DOHH2 (cell line): Measurements from ENCODE around the gene SUPT4H1.

Experiments
- H3F3A ChIP-seq: fragments of 200-600 bp; sonication (generic), shearing (Covaris generic); 2 replicates; pipeline ENCODE4 v1.6.0; 2016; ENCODE audit warnings: antibody characterized with exemption, mild to moderate bottlenecking; ENCODE audit not compliant: control insufficient read depth, insufficient read depth
- H3K27ac ChIP-seq: fragments of 200-600 bp; sonication (generic); 2 replicates; pipeline ENCODE4 v1.5.1; 2014; ENCODE audit warnings: low read depth, mild to moderate bottlenecking, low read length, moderate library complexity
- H3K27me3 ChIP-seq: fragments of 200-600 bp; sonication (generic); 2 replicates; pipeline ENCODE4 v1.6.1; 2014; ENCODE audit warnings: mild to moderate bottlenecking, low read length, mixed read lengths; ENCODE audit not compliant: control insufficient read depth
- H3K36me3 ChIP-seq: fragments of 200-600 bp; sonication (generic); 2 replicates; pipeline ENCODE4 v1.6.1; 2014; ENCODE audit warnings: mild to moderate bottlenecking, low read length, moderate library complexity, mixed read lengths; ENCODE audit not compliant: control insufficient read depth
- H3K4me1 ChIP-seq: fragments of 200-600 bp; sonication (generic); 2 replicates; pipeline ENCODE4 v1.6.1; 2014; ENCODE audit warnings: mild to moderate bottlenecking, low read length, mixed read lengths; ENCODE audit not compliant: control insufficient read depth
- H3K4me2 ChIP-seq: fragments of 200-600 bp; sonication (generic); 2 replicates; pipeline ENCODE4 v1.6.0; 2014; ENCODE audit warnings: mild to moderate bottlenecking, low read length, moderate library complexity
- H3K4me3 ChIP-seq: fragments of 200-600 bp; sonication (generic); 2 replicates; pipeline ENCODE4 v1.5.1; 2014; ENCODE audit warnings: mild to moderate bottlenecking, low read length, mixed read lengths
- H3K79me2 ChIP-seq: fragments of 200-600 bp; sonication (generic); 2 replicates; pipeline ENCODE4 v1.6.1; 2014; ENCODE audit warnings: mild to moderate bottlenecking, low read length, mixed read lengths; ENCODE audit not compliant: control insufficient read depth
- H3K9me2 ChIP-seq: fragments of 200-600 bp; sonication (generic); replicated peaks from 2 replicates; pipeline ENCODE4 v1.6.1; 2014; ENCODE audit warnings: mild to moderate bottlenecking, low read length, mixed read lengths; ENCODE audit not compliant: control insufficient read depth
- H3K9me3 ChIP-seq: fragments of 200-600 bp; sonication (generic); 2 replicates; pipeline ENCODE4 v1.6.1; 2014; ENCODE audit warnings: antibody characterized with exemption, low read length, mixed read lengths; ENCODE audit not compliant: control insufficient read depth, insufficient read depth
- H4K20me1 ChIP-seq: fragments of 200-600 bp; sonication (generic); 2 replicates; pipeline ENCODE4 v1.6.0; 2014; ENCODE audit warnings: low read depth, mild to moderate bottlenecking, antibody characterized with exemption, low read length, moderate library complexity; ENCODE audit not compliant: control insufficient read depth, insufficient read depth
- EZH2phosphoT487 ChIP-seq: fragments of 200-600 bp; sonication (generic); IDR thresholded peaks from 2 replicates; pipeline ENCODE4 v1.6.1; 2017; ENCODE audit warnings: borderline replicate concordance, mild to moderate bottlenecking, antibody characterized with exemption, low read length, moderate library complexity, mixed read lengths
- TF ChIP-seq, protein P1 (sequence below): fragments of 200-600 bp; sonication (generic); IDR thresholded peaks from one replicate; pipeline ENCODE4 v1.5.1; 2014; ENCODE audit warnings: antibody characterized with exemption, mild to moderate bottlenecking, low read depth, low read length; ENCODE audit not compliant: poor library complexity, severe bottlenecking

The SUPT4H1 gene

DNA sequence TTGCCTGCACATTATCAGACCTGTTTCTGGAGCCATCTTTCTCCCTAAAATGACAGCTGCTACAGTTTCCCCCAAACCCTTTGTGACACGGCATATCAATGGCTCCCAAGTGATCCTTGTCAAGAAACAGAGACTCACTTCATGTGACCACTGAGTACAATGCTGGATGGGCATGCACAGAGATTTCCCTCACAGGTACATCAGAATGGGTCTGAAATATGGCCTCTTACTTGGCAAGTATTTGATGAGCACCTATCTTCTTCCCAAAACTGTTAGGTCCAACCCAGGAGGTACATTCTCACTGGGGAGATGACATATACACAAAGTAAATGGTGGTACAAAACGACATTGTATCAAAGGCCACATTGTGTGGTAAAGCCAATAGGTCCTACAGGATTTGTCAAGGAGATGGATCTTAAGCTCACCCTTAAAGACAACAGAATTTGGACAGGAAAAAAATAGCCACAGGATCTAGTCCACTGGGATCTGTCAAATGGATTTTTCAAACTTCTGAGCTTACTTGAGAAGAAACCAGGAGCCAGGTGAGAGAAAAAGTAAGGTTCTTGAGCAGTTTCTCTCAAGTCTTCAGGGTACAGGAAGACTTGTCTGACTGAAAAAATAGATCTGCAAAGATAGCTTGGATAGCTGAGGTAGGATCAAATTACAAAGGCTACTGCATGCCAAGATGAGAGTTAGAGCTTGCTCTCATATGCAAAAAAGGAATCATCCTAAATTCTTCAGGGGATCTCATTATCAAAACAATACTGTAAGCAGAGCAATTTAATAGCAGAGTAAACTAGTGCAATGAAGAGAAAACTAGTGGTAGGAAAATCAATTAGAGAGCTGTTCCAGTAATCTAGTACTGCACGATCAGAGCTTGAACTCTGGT, 36.5 kb upstream of the SUPT4H1 start:
- Histone ChIP-seq H3F3A (no peaks in the 10 kb centered on the region), H3K4me1 (peaks cover 3% of the 10 kb centered on the region; the same call in 1 of the 2 replicates), H3K4me2 (no peak overlapping the region), H3K27me3 (peaks cover 20% of the 10 kb centered on the region), H3K9me3 (no peaks in the 10 kb centered on the region), H3K36me3 (no peaks in the 10 kb centered on the region), H4K20me1 (no peaks in the 10 kb centered on the region), H3K4me3 (no peak overlapping the region), H3K79me2 (no peaks in the 10 kb centered on the region), H3K9me2 (no peaks in the 10 kb centered on the region), H3K27ac (no peak overlapping the region)
- TF ChIP-seq, protein P1, sequence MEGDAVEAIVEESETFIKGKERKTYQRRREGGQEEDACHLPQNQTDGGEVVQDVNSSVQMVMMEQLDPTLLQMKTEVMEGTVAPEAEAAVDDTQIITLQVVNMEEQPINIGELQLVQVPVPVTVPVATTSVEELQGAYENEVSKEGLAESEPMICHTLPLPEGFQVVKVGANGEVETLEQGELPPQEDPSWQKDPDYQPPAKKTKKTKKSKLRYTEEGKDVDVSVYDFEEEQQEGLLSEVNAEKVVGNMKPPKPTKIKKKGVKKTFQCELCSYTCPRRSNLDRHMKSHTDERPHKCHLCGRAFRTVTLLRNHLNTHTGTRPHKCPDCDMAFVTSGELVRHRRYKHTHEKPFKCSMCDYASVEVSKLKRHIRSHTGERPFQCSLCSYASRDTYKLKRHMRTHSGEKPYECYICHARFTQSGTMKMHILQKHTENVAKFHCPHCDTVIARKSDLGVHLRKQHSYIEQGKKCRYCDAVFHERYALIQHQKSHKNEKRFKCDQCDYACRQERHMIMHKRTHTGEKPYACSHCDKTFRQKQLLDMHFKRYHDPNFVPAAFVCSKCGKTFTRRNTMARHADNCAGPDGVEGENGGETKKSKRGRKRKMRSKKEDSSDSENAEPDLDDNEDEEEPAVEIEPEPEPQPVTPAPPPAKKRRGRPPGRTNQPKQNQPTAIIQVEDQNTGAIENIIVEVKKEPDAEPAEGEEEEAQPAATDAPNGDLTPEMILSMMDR, result no peak
- TF ChIP-seq EZH2phosphoT487, result no peak

DNA sequence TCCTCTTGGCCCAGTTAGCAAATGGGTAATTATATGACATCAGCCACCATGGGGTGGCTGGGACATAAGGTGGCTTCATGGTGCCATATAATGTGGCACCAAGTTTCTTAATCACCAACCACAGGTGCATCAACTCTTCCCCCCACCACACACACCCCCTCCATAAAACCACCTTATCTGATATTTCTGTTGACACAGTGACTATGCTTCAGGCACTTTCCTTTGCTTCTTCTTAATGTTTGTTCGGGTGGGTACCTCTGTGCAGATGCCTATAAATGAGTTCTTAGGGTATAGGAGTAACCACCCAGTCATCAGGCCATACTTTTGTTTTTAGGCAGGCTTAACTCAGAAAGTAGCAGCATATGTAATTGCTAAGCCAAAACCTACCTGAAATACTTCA, 35.8 kb upstream of the SUPT4H1 start:
- H3K27me3 ChIP-seq, result peaks cover 20% of the 10 kb centered on the region
- no peak overlapping the region for H3K4me2 ChIP-seq
- no peaks in the 10 kb centered on the region for H3K79me2 ChIP-seq
- H4K20me1 ChIP-seq, result no peaks in the 10 kb centered on the region
- no peak overlapping the region for H3K4me3 ChIP-seq
- H3F3A ChIP-seq, result no peaks in the 10 kb centered on the region
- H3K36me3 ChIP-seq, result no peaks in the 10 kb centered on the region
- no peaks in the 10 kb centered on the region for H3K9me2 ChIP-seq
- H3K27ac ChIP-seq, result no peak overlapping the region
- TF ChIP-seq, protein P1, result no peak
- TF ChIP-seq EZH2phosphoT487, result no peak
- H3K4me1 ChIP-seq, result peaks cover 3% of the 10 kb centered on the region
- H3K9me3 ChIP-seq, result no peaks in the 10 kb centered on the region

DNA sequence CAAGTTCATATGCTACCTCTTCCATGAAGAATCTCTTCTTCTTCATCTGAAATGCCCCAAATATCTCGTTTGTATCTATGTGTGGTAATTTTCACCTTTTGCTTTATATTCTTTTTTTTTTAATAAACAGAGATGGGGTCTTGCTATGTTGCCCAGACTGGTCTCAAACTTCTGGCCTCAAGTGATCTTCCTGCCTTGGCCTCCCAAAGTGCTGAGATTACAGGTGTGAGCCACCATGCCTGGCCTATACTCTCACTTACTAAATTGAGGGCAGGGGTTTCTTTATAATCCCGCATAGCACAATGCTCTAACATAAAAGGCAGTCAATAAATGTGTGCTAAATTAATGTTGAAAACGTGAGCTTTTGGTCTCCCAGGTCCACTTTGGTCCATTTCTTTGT, 34.7 kb upstream of the SUPT4H1 start:
- Histone ChIP-seq H3K79me2 (no peaks in the 10 kb centered on the region), H3K4me2 (no peak overlapping the region), H3K4me1 (peaks cover 13% of the 10 kb centered on the region), H3K9me2 (no peaks in the 10 kb centered on the region), H3K27me3 (peaks cover 14% of the 10 kb centered on the region), H3K27ac (no peak overlapping the region), H3F3A (no peaks in the 10 kb centered on the region), H3K36me3 (no peaks in the 10 kb centered on the region), H3K4me3 (no peak overlapping the region), H4K20me1 (no peaks in the 10 kb centered on the region), H3K9me3 (no peaks in the 10 kb centered on the region)
- TF ChIP-seq EZH2phosphoT487, result no peak
- TF ChIP-seq, protein P1, result no peak
